Stimulated activated naive CD4-positive, alpha-beta T cell treated with Interleukin-2 at 50 U/mL for 16 hours (primary cell): Measurements from ENCODE around the gene CLMN.
"Not testable (repeated sequence)": the region's sequence is repeated elsewhere in the genome, so short reads cannot be mapped to it uniquely, and the experiment has no call there.

Experiments
- DNase-seq: peaks from one replicate; lab custom pipeline; 2025; lab: John Stamatoyannopoulos, UW

Gene CLMN

GRCh38 chr14:95157327-95158189, 162.2 kb downstream of the CLMN start, which contains the start of gene DICER1:
TSS of gene DICER1 (minus strand) at chr14:95157529. CDS start at chr14:95133458, 24,071 bp downstream.
- peak; percentile 91 for DNase-seq

GRCh38 chr14:95157048-95157326, 162.7 kb downstream of the CLMN start:
- no peak for DNase-seq

- peak; percentile 23 for DNase-seq
Measured at GRCh38 chr14:95156161-95157047, 163.3 kb downstream of the CLMN start.

- no peak for DNase-seq
Measured at GRCh38 chr14:95155045-95155444, 164.7 kb downstream of the CLMN start.

- no peak for DNase-seq
Measured at GRCh38 chr14:95153866-95154265, 165.8 kb downstream of the CLMN start.

- DNase-seq, result no peak
Measured at GRCh38 chr14:95151561-95151960, 168.1 kb downstream of the CLMN start.

GRCh38 chr14:95150910-95151309, 168.8 kb downstream of the CLMN start:
- DNase-seq, result no peak

GRCh38 chr14:95149441-95149840, 170.3 kb downstream of the CLMN start:
- DNase-seq, result no peak

- no peak for DNase-seq
Measured at GRCh38 chr14:95147597-95147996, 172.1 kb downstream of the CLMN start.

- DNase-seq, result no peak
Measured at GRCh38 chr14:95146079-95146771, 173.5 kb downstream of the CLMN start.

- no peak for DNase-seq
Measured at GRCh38 chr14:95144849-95145248, 174.9 kb downstream of the CLMN start.

- no peak for DNase-seq
Measured at GRCh38 chr14:95143808-95144620, 175.7 kb downstream of the CLMN start.

- DNase-seq, result no peak
Measured at GRCh38 chr14:95142208-95142607, 177.5 kb downstream of the CLMN start.

GRCh38 chr14:95141684-95142083, 178.0 kb downstream of the CLMN start:
- DNase-seq, result no peak

- no peak for DNase-seq
Measured at GRCh38 chr14:95140060-95140858, 179.4 kb downstream of the CLMN start.

- no peak for DNase-seq
Measured at GRCh38 chr14:95138876-95139275, 180.8 kb downstream of the CLMN start.

GRCh38 chr14:95138455-95138854, 181.3 kb downstream of the CLMN start:
- DNase-seq, result not testable (repeated sequence)

GRCh38 chr14:95137804-95138167, 181.9 kb downstream of the CLMN start:
- no peak for DNase-seq

- no peak for DNase-seq
Measured at GRCh38 chr14:95137164-95137803, 182.4 kb downstream of the CLMN start.

- no peak for DNase-seq
Measured at GRCh38 chr14:95136631-95137030, 183.1 kb downstream of the CLMN start.
